Epithelial cell of proximal tubule (primary cell): ENCODE data around the gene MGAT5. TPM values are rescaled to one million over a fixed set of nuclear protein-coding genes. Genes with fewer than 3 reads are reported as not detected.

Experiments
- DNase-seq: peaks from one replicate; pipeline ENCODE4 v3.0.0-alpha.2; 2011; ENCODE audit warnings: low read depth
- H3K4me3 ChIP-seq: 2 replicates; pipeline ENCODE4 v1.5.1; 2011; ENCODE audit warnings: low read depth, mild to moderate bottlenecking, low read length
- total RNA-seq: library from RNA; depleted of rRNA; stranded (reverse); fragments of >200 nt; gene quantifications from 2 replicates; pipeline ENCODE4 v1.2.3, GENCODE V29; 2015
- TF ChIP-seq, protein P1 (sequence below): conservative IDR thresholded peaks from 2 replicates; pipeline ENCODE4 v1.5.1; 2012; ENCODE audit warnings: low read depth, mild to moderate bottlenecking, low read length

MGAT5 gene
- total RNA-seq, 1 donor from 2014 or later, result 34.0 TPM

DNA sequence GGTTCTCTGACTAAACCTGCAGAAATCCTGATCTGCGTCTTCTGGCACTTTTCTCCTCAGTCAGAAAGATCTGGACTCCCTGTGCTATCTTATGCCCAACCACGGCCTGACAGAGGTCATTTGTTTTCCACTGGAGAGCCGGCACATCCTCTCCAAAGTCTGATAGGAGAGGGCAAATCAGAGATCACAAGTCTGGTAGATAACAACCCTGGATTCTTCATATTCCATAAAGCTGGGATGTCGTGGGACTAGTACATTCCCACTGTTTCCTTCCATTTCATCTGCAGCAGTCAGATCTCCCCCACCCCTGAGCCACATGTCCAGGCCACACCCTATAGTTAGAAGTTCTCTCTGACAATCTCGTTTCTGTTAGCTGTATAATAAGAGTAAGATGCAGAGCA is 157.0 kb downstream of the MGAT5 start:
- no peak overlapping the region for H3K4me3 ChIP-seq
- no peak for DNase-seq
- TF ChIP-seq, protein P1, sequence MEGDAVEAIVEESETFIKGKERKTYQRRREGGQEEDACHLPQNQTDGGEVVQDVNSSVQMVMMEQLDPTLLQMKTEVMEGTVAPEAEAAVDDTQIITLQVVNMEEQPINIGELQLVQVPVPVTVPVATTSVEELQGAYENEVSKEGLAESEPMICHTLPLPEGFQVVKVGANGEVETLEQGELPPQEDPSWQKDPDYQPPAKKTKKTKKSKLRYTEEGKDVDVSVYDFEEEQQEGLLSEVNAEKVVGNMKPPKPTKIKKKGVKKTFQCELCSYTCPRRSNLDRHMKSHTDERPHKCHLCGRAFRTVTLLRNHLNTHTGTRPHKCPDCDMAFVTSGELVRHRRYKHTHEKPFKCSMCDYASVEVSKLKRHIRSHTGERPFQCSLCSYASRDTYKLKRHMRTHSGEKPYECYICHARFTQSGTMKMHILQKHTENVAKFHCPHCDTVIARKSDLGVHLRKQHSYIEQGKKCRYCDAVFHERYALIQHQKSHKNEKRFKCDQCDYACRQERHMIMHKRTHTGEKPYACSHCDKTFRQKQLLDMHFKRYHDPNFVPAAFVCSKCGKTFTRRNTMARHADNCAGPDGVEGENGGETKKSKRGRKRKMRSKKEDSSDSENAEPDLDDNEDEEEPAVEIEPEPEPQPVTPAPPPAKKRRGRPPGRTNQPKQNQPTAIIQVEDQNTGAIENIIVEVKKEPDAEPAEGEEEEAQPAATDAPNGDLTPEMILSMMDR, result no peak

DNA sequence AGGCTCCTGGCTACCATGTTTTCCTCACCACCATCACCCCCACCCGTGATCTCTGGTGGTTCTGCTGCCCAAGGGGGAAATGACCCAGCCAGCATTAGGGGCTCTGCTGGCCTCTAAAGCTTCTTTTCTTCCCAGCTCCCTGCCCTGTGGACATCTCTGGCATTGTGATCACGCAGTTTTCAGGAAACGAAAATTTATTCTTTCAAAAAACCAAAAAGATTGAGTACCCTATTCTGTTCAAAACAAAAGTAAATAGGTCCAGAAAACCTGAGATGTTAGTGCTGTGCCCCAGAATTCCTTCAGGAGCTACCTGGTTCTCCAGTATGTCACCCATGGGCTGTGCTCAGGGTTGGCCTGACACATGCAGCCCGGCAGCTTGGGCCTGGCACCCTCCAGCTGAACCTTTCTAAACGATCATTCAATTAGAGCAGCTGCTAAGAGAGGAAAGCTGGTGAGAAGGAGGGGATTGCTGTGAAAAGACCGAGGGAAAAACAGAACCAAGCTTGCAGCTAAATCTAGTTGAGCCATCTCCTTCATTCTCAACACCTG is 157.5 kb downstream of the MGAT5 start:
- no peak overlapping the region for H3K4me3 ChIP-seq
- TF ChIP-seq, protein P1, result no peak
- no peak for DNase-seq

DNA sequence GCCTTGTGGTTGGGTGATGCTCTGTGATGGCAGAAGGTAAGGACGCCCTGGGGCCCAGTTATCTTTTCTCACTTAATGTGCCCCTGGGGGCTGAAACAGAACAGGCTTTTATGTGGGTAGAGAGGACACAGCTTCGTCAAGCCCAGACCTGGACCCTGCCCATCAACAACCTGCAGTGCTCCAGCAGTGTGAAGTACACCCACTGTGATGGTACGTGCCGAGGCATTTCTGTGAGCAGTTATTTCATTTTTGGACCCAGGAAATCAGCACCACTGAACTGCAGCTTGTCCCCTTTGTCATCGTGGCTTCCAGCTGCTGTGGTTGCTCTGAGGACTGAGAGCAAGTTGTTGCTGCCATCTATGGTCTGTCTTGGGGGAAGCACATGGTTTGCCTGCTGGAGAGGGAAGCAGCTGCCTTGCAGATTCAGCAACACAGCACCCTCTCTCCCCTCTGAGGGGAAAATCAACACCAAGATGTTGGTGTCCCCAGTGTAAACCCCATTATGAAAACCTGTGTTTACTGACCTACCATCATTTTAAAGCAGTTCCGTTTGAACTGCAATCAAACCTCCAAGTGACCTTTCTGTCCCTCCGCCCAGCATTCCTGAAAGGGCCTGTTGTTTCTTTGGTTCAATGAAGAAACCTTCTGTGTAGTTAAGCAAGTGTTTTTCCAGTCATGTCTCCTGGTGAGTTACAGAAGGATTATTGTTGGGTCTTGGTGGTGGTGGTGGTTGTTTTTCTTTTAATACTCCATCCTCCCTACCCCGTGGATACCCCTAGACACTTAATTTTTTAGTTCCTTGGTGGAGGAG is 158.2 kb downstream of the MGAT5 start:
- H3K4me3 ChIP-seq, result no peak overlapping the region
- TF ChIP-seq, protein P1, result peak; percentile 83
- no peak for DNase-seq

DNA sequence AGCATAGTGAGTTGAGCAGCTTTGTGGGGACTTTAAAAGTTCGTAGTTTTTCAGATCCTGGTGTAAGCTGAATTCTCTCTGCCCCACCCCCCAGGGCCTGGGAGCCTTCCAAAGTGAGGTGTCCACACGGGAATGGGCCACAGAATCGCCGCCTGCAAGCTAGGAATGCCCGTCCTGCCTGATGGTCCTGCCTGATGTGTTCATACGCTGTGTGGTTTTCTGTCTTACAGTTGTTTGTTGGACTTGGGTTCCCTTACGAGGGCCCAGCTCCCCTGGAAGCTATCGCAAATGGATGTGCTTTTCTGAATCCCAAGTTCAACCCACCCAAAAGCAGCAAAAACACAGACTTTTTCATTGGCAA is 158.7 kb downstream of the MGAT5 start:
- TF ChIP-seq, protein P1, result no peak
- no peak for DNase-seq
- no peak overlapping the region for H3K4me3 ChIP-seq

DNA sequence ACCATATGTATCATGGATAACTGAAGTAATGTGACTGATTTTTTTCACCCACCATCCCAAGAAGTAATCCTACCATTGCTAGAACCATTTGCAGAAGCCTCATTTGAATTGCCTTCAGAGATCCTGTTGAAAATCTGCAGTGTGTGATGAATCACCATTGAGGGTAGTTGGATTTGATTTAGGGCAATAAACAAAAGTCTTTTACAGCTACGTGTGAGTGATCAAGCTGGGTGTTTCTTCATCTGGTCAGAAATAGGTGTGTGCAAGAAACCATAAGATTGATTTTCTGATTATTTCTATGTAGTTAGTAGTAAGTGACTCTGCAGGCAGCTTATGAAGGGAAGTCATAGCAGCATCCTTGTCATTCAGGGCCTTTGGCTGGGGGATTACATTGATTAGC is 159.6 kb downstream of the MGAT5 start:
- H3K4me3 ChIP-seq, result no peak overlapping the region
- TF ChIP-seq, protein P1, result no peak
- no peak for DNase-seq

DNA sequence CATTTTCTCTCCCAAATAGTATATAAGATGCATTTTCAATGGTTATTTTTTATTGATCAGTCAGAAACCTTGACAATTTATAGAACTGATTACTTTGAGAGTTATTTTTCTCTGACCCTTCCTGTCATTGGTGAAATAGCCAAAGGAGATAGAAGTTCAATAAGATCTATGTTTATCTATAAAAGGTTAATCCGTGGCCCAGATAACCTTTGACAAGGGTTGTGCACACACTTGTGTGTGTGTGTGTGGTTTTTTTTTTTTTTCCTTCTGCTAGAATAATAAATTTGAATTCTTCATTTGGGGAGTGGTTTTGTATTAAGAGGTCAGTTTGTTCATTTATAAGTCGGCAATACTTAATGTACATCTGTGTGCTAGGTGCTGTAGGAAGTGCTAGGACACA is 160.0 kb downstream of the MGAT5 start:
- DNase-seq, result no peak
- H3K4me3 ChIP-seq, result no peak overlapping the region
- TF ChIP-seq, protein P1, result no peak

DNA sequence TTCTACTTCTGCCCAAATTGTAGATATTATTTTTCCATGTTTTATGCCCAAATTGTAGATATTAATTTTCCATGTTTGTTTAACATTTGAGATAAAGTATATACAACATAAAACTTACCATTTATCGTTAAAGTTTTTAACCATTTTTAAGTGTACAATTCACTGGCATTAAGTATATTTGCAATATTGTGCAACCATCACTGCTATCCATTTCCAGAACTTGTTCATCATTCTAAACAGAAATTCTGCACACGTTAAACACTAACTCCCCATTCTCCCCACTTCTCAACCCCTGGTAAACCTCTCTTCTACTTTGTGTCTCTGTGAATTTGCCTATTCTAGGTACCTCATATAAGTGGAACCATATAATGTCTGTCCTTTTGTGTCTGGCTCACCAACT is 162.1 kb downstream of the MGAT5 start:
- H3K4me3 ChIP-seq, result no peak overlapping the region
- TF ChIP-seq, protein P1, result no peak
- no peak for DNase-seq
